CD1c-positive myeloid dendritic cell (primary cell): ENCODE measurements around the gene RBM17.
"Not testable (repeated sequence)": the region's sequence is repeated elsewhere in the genome, so short reads cannot be mapped to it uniquely, and the experiment has no call there.

Experiments used
- DNase-seq: peaks from one replicate; pipeline ENCODE4 v3.0.0-alpha.2; 2016; ENCODE audit errors: extremely low spot score

The RBM17 gene, protein sequence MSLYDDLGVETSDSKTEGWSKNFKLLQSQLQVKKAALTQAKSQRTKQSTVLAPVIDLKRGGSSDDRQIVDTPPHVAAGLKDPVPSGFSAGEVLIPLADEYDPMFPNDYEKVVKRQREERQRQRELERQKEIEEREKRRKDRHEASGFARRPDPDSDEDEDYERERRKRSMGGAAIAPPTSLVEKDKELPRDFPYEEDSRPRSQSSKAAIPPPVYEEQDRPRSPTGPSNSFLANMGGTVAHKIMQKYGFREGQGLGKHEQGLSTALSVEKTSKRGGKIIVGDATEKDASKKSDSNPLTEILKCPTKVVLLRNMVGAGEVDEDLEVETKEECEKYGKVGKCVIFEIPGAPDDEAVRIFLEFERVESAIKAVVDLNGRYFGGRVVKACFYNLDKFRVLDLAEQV

DNA sequence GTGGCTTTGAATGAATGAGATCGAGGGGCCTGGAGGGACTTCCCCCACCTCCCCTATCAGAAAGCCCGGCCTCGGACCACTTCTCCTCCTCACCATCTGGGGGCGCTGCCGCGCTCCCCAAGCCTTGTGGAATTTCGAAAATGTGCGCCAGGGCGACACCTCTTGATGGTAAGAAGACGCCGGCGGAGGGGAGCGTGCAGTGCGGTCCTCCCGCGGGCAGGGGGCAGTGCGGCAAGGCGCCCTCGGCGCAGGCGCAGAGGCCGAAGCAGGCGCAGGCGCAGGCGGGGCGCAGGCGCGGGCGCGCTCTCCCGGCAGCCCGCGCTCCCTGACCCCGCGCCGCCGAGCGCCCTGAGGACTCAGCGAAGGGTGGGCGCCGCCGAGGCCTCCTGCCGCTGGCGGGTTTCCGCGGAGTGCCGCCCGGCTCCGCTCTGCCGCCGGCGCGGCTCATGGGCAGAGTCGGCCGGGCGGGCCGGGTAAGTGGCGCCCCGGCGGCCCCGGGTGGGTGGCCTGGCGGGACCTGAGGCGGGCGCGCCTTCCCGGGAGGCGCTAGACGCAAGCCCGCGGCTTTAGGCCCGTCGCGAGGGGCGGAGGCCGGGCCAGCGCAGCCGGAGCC lies at the start of gene RBM17:
Gene RBM17 (plus strand): TSS at position 314 of the 613 bp plus-strand sequence. CDS start 8,032 bp downstream, outside the sequence.
- peak; percentile 99 for DNase-seq

DNA sequence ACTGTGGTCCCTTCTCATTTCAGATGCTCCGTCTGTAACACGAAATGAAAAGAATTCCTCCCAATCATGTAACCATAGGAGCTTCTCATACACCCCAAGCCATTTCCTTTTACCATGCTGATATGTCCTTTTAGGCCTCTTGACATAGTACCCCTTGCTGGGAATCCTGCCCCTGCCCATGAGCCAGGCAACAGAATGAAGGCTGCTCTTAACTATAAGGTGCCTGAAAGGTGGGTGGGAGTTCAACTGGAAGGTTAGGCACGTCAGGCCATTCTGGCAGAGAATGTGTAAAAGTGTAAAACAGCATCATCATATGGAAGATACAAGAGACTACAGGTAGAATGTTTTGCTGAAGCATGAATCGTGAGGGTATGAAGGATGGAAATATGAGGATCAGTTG lies 49.1 kb upstream of the RBM17 start:
- DNase-seq: no peak

DNA sequence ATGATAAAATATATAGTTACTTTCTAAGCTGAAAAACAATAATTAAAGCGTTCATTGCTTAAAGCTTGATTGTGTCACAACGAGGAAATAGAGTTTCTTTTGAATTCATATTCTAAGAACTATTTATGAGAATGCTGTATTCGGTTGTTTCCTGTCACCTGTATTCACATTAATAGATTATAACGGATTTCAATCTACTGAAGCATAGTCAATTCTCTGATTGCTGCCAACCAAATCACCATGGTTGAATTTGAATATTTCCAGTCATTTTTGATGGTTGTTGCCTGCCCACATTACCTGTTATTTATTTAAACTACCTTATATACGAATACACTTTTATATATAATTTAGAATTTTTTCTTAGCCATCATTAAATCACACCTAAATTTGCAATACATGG lies 48.6 kb upstream of the RBM17 start:
- DNase-seq: no peak

DNA sequence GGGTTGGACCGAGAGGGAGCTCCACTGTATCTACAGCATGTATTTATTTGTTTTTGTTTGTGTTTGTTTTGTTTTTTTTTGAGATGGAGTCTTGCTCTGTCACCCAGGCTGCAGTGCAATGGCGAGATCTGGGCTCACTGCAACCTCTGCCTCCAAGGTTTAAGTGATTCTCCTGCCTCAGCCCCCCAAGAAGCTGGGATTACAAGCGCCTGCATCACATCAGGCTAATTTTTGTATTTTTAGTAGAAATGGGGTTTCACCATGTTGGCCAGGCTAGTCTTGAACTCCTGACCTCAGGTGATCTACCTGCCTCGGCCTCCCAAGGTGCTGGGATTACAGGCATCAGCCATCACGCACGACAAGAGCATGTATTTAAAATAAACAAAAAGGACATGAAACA lies 45.5 kb upstream of the RBM17 start:
- DNase-seq: not testable (repeated sequence)

DNA sequence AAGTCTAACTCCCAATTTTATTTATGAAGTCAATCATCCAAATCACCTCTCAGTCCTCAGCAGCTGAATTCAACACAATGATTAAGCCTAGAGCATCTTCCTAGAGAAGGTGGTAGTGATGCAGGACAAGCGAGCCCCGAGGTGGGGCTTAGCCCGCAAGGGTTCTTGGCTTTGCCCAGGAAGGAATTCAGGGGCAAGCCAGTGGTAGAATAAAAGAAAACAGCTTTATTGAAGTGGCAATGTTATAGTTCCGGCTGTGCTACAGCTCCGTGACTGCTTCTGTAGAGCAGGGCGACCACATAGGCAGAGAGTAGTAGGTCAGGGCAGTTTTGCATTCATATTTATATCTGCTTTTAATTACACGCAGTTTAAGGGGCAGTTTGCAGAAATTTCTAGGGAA lies 44.8 kb upstream of the RBM17 start:
- DNase-seq: no peak

GRCh38 chr10:6044751-6045313 lies 44.0 kb upstream of the RBM17 start:
- DNase-seq: no peak

- no peak for DNase-seq
Measured at GRCh38 chr10:6045314-6045848, 43.5 kb upstream of the RBM17 start.

- no peak for DNase-seq
Measured at GRCh38 chr10:6045878-6046772, 42.7 kb upstream of the RBM17 start.

- no peak for DNase-seq
Measured at GRCh38 chr10:6046773-6047611, 41.8 kb upstream of the RBM17 start.

GRCh38 chr10:6047847-6048246 lies 41.0 kb upstream of the RBM17 start:
- DNase-seq: no peak

- DNase-seq: no peak
Measured at GRCh38 chr10:6048281-6049030, 40.4 kb upstream of the RBM17 start.

DNA sequence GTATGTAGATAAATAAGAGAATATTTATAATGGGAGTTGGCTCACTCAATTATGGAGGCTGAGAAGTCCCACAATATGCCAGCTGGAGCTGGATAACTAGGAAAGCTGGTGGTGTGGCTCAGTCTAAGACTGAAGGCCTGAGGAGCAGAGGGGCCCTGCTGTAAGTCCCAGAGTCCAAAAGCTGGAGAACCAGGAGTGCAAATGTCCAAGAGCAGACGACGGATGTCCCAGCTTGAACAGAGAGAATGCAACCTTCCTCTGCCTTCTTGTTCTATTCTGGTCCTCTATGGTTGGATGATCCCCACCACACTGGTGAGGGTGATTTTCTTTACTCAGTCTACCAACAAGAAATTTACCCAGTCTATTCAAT lies 39.8 kb upstream of the RBM17 start:
- no peak for DNase-seq

DNA sequence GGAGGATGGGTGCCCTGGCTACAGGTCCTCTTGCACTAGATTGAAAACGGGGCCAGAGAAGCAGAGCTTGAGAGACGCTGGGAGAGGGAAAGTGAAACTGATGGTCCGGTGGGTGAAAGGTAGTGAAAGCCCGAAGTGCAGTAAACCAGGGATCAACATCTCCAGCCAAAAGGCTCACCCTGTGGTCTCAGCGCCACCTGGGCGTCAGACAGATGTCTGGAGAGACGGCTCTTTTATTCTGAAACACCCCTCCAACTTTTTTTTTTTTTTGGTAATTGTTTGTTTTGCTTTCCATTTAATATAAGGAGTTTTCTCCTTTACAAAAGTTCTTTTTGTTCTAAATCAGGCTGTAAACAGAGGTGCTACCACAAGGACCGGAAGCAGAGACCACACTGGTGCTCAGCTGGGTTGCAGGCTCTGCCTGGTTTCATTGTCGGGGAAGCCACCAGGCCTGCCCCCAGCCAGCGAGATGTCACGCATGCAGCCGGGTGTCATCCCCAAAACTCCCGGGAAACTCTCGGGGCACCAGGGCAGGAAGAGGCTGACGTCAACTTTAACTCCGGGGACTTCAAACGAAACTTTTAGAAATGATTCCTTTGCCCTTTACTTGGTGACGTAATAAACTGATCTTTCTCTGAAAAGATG lies 37.9 kb upstream of the RBM17 start:
- peak; percentile 76 for DNase-seq

DNA sequence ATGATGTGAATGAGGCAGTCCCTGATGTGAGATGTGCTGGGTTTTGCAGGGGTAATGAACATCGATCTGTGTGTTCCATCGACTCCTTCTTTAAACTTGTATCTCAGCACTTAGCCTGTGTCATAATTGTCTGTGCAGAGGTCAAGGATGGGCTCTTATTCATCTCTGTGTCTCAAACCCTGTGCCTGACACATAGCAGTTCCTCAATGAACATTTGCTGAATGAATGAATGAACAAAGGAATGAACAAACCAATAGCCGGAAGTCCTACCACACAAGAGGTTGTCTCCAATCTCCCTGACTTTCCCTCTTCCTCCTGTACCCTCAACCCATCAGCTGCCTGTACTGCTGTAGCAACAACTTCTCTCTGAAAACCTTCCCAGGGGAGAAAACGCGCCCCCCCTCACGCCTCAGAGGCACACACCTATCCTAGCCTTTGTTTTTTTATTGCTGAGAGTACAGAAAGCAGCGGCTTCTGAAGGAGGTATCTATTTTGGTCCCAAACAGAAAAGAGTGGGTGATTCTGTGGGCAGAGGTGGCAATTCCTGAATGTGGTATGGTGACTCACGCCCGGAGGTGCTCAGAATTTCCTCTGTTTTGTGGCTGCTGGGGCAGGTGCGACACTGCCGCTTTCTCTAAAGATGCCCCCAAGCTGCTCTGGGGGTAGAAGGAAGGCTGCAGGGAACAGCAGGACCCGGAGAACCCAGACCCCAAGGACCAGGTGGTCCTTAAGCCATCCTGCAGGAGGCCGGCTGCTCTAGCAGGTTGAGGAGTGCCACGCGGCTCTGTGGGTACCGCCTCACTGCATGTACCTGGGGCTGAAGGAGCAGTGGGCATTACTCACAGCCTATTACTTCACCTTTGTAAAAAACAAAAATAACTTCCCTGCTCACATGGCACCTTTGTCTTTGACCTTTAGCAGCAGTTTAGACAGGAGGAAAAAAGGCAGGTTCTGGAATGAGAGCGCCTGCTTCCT lies 36.3 kb upstream of the RBM17 start:
- DNase-seq: peak; percentile 67

DNA sequence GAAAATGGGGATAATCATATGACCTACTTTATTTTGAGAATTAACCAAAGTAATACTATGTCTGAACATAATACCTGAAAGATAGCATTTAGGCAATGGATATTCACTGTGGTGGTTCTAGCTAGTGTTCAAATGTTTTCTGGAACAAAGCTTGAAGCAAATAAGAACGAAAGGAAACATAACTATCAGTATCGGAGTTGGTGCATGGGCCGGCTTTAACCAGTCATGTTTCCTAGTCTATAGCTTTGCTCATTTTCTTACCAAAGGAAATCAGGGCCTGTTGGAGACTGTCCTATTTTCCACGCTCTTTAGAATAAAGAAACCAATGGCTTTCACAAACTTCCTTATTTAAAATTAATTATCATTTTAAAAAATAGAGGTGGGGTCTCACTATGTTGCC lies 35.5 kb upstream of the RBM17 start:
- no peak for DNase-seq

GRCh38 chr10:6053816-6054631 lies 34.8 kb upstream of the RBM17 start:
- DNase-seq: peak; percentile 47

GRCh38 chr10:6054884-6055283 lies 34.0 kb upstream of the RBM17 start:
- DNase-seq: no peak

GRCh38 chr10:6055929-6056328 lies 32.9 kb upstream of the RBM17 start:
- no peak for DNase-seq
